OCI-LY1 (cell line): ENCODE data around the gene GON4L.

Source experiments
- EZH2 ChIP-seq: fragments of 200-600 bp; sonication (generic), shearing (Covaris generic); IDR thresholded peaks from 2 replicates; pipeline ENCODE4 v1.8.0; 2017; ENCODE audit warnings: borderline replicate concordance, mixed run types, mild to moderate bottlenecking, antibody characterized with exemption, low read length, moderate library complexity, mixed read lengths
- TF ChIP-seq, protein P1 (sequence below): fragments of 200-600 bp; sonication (generic), shearing (Covaris generic); IDR thresholded peaks from 2 replicates; pipeline ENCODE4 v1.5.1; 2017; ENCODE audit warnings: mild to moderate bottlenecking, antibody characterized with exemption, low read length, moderate library complexity, mixed read lengths

DNA sequence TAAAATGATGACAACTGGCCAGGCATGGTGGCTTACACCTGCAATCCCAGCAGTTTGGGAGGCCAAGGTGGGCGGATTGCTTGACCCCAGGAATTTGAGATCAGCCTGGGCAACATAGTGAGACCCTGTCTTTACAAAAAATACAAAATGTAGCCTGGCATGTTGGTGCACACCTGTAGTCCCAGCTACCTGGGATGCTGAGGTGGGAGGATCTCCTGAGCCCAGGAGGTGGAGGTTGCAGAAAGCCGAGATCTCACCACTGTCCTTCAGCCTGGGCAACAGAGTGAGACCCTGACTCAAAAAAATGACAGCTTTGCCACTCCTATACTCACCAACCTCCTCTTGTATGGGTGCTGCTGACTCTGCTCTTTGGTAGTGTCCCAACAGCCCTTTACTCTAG lies 20.9 kb upstream of the GON4L start:
- TF ChIP-seq, protein P1, sequence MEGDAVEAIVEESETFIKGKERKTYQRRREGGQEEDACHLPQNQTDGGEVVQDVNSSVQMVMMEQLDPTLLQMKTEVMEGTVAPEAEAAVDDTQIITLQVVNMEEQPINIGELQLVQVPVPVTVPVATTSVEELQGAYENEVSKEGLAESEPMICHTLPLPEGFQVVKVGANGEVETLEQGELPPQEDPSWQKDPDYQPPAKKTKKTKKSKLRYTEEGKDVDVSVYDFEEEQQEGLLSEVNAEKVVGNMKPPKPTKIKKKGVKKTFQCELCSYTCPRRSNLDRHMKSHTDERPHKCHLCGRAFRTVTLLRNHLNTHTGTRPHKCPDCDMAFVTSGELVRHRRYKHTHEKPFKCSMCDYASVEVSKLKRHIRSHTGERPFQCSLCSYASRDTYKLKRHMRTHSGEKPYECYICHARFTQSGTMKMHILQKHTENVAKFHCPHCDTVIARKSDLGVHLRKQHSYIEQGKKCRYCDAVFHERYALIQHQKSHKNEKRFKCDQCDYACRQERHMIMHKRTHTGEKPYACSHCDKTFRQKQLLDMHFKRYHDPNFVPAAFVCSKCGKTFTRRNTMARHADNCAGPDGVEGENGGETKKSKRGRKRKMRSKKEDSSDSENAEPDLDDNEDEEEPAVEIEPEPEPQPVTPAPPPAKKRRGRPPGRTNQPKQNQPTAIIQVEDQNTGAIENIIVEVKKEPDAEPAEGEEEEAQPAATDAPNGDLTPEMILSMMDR: no peak
- no peak for TF ChIP-seq EZH2
